ENCODE results near the gene CA12. TPM values are rescaled to one million over a fixed set of nuclear protein-coding genes. Genes with fewer than 3 reads are reported as not detected.

The CA12 gene
- total RNA-seq, 4 donors from 2014 or later = 22.1 to 79.6 (median 37.0) TPM

- Histone ChIP-seq H3K4me3 (no peak overlapping the region), H3K9me3 (no peaks in the 10 kb centered on the region), H3K27me3 (no peaks in the 10 kb centered on the region), H3K36me3 (peaks cover 0 to 35% (median 0%) of the 10 kb centered on the region in 3 donors), H3K4me1 (no peaks in the 10 kb centered on the region), H3K27ac (no peak overlapping the region)
- TF ChIP-seq, protein P1, sequence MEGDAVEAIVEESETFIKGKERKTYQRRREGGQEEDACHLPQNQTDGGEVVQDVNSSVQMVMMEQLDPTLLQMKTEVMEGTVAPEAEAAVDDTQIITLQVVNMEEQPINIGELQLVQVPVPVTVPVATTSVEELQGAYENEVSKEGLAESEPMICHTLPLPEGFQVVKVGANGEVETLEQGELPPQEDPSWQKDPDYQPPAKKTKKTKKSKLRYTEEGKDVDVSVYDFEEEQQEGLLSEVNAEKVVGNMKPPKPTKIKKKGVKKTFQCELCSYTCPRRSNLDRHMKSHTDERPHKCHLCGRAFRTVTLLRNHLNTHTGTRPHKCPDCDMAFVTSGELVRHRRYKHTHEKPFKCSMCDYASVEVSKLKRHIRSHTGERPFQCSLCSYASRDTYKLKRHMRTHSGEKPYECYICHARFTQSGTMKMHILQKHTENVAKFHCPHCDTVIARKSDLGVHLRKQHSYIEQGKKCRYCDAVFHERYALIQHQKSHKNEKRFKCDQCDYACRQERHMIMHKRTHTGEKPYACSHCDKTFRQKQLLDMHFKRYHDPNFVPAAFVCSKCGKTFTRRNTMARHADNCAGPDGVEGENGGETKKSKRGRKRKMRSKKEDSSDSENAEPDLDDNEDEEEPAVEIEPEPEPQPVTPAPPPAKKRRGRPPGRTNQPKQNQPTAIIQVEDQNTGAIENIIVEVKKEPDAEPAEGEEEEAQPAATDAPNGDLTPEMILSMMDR (IDR thresholded peaks at IDR 0.05) = no peak
- TF ChIP-seq POLR2A (IDR thresholded peaks at IDR 0.05) = no peak
- no peak for DNase-seq
These were observed 76.4 kb downstream of the CA12 start for GRCh38 chr15:63305260-63305659.

- no peak for DNase-seq
- TF ChIP-seq, protein P1 (IDR thresholded peaks at IDR 0.05) = no peak
- TF ChIP-seq POLR2A (IDR thresholded peaks at IDR 0.05) = no peak
- no peaks in the 10 kb centered on the region for H3K27me3 ChIP-seq
- no peaks in the 10 kb centered on the region for H3K9me3 ChIP-seq
- H3K27ac ChIP-seq = no peak overlapping the region
- H3K4me1 ChIP-seq = no peaks in the 10 kb centered on the region
- H3K36me3 ChIP-seq = peaks cover 0 to 27% (median 0%) of the 10 kb centered on the region in 3 donors
- H3K4me3 ChIP-seq = no peak overlapping the region
These were observed 80.6 kb downstream of the CA12 start for GRCh38 chr15:63301088-63301487.

DNA sequence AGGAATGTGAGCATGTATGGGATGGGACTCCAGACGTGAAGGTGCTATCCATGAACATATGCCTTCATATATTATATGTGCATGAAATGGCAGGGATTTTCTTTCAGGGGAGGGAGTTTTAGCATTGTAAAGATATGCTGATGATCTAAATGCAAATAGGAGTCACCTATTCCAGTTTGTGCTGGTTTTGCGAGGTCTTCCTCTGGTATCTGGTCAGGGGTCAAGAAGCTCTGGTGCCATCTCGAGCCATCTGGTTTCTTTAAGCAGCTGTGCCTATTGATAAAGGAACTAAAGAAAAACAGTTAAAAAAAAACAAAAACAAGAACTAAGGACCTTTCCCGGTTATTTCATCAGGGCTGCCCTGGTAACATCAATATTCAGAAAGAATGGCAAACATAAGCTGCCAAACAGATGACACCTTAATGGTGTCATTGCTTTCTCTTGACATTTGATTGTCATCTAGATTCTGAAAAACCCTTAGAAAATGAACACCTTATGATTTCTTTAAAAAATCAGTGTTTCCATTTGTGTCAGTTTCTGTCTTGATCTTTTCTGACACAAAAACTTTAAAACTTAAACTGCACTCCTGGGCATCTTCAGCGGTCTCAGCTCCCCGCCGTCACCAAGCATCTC is 81.6 kb downstream of the CA12 start:
- DNase-seq = no peak
- no peaks in the 10 kb centered on the region for H3K9me3 ChIP-seq
- H3K4me1 ChIP-seq = no peaks in the 10 kb centered on the region
- H3K4me3 ChIP-seq = no peak overlapping the region
- H3K27ac ChIP-seq = no peak overlapping the region
- no peaks in the 10 kb centered on the region for H3K27me3 ChIP-seq
- peaks cover 0 to 19% (median 0%) of the 10 kb centered on the region in 3 donors for H3K36me3 ChIP-seq
- TF ChIP-seq POLR2A (IDR thresholded peaks at IDR 0.05) = no peak
- TF ChIP-seq, protein P1 (IDR thresholded peaks at IDR 0.05) = no peak

GRCh38 chr15:63296195-63296594 is 85.5 kb downstream of the CA12 start:
- no peaks in the 10 kb centered on the region for H3K36me3 ChIP-seq
- DNase-seq = no peak
- H3K27ac ChIP-seq = no peak overlapping the region
- no peaks in the 10 kb centered on the region for H3K9me3 ChIP-seq
- no peaks in the 10 kb centered on the region for H3K4me1 ChIP-seq
- H3K4me3 ChIP-seq = no peak overlapping the region
- H3K27me3 ChIP-seq = no peaks in the 10 kb centered on the region
- no peak for TF ChIP-seq POLR2A (IDR thresholded peaks at IDR 0.05)
- TF ChIP-seq, protein P1 (IDR thresholded peaks at IDR 0.05) = no peak

DNA sequence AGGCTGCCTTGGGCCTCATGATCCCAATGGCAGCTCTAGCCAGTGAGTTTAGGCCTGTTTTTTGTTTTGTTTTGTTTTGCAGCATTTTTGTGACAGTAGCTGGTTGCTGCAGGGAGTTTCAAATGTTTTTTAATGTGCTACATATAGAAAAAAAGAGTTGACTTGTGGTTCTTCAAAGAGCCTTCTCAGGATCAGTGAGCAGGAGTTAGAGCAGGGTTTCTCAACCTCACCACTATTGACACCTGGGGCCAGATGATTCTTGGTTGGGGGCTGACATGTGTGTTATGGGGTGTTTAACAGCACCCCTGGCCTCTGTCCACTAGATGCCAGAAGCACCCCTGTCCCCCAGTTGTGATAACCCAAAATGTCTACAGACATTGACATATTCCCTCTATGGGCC is 86.3 kb downstream of the CA12 start:
- Histone ChIP-seq H3K27ac (no peak overlapping the region), H3K27me3 (no peaks in the 10 kb centered on the region), H3K9me3 (no peaks in the 10 kb centered on the region), H3K36me3 (no peaks in the 10 kb centered on the region), H3K4me3 (no peak overlapping the region), H3K4me1 (no peaks in the 10 kb centered on the region)
- TF ChIP-seq, protein P1 (IDR thresholded peaks at IDR 0.05) = no peak
- no peak for TF ChIP-seq POLR2A (IDR thresholded peaks at IDR 0.05)
- DNase-seq = no peak

All from Peyer's patch (tissue), 4 donors.